IPS DF 4.7 (cell line): Measurements from ENCODE around the gene MID1.

Source experiments
- DNase-seq: peaks from one replicate; pipeline ENCODE4 v3.0.0-alpha.2; 2013; ENCODE audit warnings: low spot score; ENCODE audit errors: extremely low read depth

MID1 gene

DNA sequence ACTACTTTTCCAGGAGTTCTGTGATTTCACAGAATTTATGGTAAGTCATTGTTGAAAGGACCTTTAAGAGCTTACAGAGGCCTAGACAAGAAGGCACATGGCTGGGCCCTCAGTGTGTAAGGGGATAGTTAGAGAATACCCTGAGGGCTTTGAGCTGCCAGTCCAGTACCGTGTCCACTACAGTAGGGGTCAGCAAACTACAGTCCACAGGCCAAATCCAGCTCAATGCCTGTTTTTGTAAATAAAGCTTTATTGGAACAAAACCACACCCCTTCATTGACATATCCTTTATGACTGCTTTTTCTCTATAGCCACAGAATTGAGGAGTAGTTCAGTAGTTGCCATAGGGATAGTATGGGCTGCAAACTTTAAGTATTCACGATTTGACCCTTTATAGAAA, 176.2 kb downstream of the MID1 start:
- no peak for DNase-seq

DNA sequence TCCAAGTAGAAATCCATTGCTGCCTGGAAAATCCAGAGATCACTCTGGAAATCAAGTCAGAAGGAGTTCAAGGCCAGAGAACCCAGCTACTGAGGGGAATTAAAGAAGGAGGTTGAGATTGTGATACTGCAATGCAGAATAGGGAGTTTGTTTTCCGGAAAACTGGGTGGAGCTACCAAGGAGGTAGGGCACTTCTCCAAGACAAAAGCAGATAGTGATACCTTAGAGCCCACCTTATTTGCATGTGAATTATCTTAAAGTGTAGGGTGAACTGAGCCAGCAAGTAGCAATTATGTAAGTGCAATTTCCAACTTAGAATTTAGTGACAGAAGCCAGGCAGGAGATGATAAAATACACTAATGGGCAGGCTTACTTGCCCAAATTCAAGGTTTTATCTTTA, 178.9 kb downstream of the MID1 start:
- no peak for DNase-seq

DNA sequence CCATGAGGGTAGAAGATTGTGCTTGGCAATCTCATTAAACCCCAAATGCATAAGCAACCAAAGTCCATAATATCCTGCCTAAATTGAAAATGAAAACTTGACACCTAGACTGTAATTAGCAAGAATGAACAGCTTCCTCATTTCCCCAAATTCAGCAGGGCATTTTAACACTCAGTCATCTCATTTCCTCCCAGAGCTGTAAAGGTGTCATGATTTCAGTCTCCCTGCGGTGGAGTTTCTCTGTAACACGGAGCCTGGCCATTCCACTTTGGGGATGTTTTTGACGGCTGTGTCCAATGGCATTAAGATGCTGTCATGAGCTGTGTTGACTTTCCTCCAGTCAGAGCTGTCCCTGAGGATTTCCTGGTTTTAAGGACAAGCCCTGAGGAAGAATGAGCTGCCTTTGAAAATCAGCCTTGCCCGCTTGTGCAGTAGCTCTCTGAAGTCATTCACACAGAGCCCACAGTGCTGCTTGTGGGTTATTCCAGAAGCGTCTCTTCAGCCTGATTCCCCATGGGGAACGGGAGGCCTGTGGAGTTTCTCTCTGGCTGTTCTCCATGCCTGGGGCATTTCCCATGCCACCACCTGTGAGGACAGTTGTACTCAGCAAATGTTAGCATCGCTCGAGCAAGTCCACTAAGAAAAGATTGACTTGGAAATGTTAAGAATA, 187.0 kb downstream of the MID1 start:
- no peak for DNase-seq

DNA sequence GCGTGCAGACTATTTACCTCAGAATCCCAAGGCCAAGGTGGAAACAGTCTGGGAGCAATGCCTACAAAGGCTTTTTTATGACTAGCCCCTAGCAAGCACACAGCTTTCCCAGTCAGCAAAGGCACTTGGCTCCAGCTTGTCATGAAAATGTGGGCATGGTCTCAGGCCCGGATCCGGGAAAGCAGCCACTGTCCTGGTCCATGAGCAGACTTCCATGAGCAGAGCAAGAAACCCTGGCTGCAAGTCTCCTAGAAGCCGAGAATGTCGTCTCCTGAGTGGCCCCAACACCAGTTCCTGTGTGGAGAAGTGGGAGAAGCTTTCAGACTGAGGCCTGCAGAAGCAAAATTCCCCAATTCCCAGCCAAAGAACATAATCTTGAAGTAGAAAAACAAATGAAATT, 190.5 kb downstream of the MID1 start:
- no peak for DNase-seq

DNA sequence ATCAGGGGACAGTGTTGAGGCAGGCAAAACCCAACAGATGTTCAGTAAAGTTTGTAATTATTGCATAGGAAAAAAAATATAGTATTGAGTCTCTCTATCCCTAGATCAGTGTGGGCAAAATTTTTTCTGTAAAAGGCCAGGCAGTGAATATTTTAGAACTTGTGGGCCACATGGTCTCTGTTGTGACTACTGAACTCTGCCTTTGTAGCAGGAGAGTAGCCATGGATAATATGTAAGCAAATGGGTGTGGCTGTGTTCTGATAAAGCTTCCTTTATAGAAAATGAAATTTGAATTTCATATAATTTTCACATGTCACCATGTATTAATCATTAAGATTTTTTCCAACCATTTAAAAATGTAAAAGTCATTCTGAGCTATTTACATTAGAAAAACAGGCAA, 193.1 kb downstream of the MID1 start:
- DNase-seq: no peak

DNA sequence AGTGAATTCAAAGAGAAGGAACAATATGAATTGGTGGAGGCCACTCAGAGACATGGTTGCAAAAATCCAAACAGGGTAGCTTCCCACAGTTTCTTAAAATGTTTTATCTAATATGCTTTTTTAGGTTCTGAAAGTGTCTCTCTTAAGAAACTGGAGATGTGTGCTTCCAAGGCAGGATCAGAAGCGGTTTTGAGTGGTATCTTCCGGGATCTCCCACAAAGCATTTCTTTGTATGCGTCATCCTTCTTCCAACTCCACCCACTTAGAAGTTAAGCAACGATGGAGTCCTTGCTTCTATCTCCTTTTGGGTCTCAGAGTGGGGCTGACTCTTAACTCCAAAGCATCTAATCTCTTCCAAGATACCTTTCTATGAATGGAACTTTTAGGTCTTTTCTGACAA, 196.7 kb downstream of the MID1 start:
- no peak for DNase-seq

DNA sequence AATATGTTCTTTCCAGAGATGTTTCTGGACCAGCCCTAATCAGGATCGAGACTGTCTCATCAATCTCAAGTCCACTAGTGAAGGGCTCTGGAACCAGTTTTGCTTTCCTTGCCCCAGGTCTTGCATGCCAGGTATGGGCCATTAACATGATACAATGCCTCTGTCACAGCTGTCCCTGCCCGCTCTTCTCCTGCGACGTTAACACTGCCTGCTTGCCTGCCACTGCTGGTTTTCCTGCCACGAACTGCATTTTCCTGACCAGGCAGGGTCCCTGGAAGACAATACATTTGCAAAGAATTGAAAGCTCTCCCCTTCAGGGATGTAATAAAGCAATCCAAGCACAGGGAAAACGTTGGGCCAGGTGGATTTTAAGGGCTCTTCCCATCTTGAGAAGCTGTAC, 200.3 kb downstream of the MID1 start:
- no peak for DNase-seq

DNA sequence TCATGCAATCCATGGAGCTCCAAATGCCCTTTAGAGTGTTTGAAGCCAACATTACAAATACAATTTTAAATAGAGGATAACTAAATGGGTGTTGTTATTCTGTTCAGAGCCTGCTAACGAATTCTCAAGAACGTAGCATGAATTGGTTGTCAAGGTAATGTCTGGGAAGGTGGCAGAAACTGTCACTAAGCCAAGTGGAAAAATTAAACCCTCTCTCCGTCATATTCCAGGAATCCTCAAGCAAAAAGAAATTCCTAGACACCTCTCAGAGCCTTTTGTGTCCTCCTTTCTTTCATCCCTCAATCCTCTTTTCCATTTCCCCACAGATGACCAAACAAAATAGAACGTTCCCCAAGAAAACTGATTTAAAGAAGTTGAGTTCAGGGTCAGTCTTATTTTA, 204.0 kb downstream of the MID1 start:
- no peak for DNase-seq

DNA sequence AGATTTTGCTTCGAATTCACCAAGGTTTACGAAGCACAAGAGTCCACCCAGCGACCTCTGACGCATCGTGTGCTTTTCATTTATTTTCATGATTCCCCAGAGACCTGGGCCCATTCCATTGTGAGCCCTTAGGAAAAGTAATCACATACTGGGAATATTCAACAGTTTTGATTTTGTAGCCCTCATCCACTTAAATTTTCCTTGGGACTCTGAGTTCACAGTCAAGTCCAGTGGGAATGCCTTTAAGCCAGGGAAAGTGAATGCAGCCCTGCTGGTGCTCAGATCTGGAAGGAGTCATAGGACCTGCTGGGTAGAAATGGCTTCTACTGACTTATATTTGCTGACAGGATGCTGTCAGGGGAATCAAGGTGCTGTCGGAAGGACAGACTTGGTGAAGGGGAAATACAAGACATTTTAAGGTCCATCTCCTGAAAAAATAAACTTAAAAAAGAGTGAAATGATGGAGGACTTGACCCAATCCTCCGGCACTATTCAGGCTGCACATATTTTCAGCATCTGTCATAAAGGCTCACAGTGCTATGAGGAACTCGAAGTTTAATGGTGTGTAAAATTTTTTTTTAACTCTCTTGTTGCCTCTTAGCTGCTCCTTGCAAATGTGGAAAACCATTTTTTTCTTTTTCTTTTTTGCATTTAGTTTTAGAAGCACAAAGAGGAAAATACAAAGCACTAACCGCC, 204.9 kb downstream of the MID1 start:
- DNase-seq: no peak

DNA sequence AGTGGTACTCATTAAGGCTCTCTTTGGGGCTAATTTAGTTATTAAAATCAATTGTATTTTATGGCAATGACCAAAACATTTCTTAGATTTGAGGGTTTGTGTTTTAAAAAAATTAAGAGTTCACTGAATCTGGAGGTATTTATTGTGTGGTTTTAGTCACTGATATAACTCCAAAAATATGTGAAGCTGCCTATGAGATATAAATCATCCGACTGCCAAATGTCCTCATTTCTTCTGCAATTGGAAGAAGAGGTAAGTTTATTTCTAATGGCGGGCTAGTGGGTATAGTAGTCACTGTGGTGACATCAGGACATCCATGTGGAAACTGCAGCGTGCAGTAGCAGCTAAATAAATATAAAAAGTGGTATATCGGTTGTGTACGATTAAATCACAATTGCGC, 205.5 kb downstream of the MID1 start:
- no peak for DNase-seq

DNA sequence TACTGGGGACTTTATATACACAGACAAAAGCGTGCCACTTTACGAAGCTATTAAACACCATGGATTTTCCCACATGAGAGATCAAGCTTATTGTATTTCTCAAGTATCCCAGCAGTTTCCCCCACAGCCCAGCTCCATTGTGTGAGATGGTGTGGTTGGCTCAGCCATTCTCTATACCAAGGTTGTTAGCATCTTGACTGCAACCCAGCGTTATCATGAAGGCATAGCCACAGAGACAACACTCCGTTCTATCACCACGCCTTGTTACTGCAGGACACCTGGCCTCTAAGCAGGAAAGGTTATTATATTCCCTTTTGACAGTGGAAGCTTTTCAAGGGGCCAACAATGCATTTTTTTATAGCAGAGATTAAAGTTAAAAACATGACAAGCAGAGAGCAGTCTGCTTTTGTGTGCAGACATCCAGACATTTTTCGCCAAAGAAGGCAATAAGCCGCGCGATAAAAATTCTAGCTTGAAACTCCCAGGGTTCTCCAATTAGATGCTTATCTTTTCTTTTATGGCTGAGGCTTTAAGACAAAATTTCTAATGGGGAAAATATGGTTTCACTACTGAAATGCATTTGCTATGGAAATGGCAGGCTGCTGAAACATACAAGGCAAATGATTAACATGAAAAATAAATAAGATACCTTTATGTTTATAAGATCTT, 206.1 kb downstream of the MID1 start:
- no peak for DNase-seq

DNA sequence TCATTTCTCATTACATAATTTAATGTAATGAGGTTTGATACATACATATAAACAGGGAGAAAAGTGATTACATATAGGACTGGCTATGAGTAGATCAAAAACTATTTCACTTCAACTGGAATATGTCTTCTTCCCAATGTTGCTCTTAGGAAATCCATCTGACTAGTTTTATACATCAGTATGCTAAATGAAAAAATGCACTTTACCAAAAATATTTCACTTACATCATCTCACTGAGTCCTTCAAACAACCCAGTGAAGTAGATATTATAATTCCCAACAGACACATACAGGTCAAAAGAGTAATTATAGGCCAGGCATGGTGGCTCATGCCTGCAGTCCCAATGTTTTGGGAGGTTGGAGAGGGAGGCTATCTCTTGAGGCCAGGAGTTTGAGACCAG, 215.9 kb downstream of the MID1 start:
- DNase-seq: no peak

DNA sequence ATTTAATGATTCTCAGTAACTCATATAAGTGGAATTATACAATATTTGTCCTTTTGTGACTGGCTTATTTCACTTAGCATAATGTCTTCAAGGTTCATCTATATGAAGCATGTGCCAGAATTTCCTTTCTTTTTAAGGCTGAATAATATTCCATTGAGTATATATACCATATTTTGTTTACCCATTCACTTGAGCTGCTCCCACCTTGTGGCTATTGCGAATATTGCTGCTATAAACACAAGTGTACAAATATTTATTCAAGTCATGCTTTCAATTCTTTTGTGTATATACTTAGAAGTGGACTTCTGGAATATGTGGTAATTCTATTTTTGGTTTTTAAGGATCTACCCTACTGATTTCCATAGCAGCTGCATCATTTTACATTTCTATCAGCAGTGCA, 219.1 kb downstream of the MID1 start:
- DNase-seq: no peak

DNA sequence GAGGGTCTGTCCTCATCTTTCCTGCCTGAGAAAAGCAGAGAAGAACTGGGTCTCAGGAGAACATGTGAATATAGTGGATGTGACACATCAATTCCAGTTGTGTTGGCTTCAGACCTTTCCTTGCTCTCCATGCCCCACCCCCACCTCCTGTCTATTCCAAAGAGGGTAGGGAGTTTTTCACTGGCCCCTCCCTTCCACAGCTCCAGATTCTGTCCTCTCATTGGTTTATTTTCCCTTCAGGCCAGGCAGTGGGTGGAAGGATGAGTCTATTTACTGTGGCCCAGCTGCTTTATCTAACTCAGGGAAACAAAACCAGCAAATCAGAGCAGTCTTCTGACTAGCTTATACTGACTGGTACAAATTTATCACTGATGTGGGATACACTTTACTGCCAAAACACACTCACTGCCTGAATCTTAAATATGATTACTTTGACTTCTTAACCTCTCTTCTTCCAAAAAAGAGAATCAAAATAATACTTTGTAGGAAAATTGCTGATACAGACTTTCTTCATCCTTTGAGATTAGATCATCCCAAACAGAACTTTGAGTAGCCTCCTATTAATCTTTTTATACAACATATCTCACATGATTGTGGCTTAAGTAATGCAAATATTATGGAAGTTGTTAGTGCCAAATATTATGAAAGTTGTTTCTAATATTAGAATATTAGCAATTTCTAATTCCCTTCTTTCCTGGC, 221.2 kb downstream of the MID1 start:
- DNase-seq: no peak

DNA sequence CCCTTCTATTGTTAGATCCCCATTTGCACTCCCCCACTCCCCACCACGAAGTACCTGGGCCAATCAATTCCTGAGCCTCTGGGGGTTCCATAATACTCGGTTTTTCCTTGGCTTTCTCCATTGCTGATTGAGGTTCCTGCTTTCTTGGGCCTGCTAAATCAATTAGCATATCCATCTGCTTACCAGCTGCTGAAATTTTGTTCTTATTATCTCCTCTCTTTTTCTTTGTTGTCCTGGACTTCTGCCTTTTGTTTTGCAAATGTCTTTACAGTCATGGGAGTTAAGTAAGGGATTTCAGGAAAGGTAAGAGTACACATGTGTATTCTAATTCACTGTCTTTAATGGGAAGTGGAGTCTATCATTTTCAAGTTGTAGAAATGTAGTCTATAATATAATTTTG, 222.2 kb downstream of the MID1 start:
- DNase-seq: no peak

DNA sequence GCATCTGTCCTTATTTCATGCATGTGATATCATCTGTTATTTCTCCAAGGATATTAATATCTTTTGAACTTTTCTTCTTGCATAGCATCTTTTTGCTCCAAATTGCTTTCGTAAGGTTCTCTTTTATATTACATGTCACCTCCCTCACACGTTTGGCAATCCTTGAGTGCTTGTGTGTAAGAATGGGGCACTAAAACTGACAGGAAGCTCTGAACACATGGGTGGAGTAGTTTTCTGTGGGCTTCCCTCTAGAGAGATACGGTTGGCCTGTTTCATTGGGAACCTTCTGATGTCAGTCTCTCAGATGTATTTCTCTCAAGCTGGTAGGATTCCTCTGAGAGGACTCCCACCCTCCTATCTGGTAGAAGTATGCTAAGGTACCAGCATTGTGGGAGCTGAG, 223.0 kb downstream of the MID1 start:
- no peak for DNase-seq

DNA sequence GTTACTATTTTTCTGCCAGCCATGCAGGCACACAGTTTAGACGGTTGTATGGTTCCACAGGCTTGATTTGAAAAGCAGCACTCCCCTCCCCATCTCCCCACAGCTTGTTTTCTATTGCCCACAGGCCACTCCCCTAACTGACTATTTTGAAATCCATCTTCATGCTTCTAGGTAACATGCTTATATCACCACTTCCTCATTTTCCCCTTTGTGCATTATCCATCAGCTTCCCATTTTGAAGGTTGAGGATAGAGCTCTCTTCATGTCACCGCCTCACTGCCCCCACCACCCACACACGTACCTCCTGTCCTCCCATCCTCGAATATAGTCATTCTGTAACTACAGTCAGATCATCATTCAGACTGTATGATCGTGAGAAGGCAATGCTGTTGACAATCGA, 224.7 kb downstream of the MID1 start:
- no peak for DNase-seq
